Measurements from ENCODE around the gene CENPT.
"Not testable (repeated sequence)": the region's sequence is repeated elsewhere in the genome, so short reads cannot be mapped to it uniquely, and the experiment has no call there.

CENPT gene

DNA sequence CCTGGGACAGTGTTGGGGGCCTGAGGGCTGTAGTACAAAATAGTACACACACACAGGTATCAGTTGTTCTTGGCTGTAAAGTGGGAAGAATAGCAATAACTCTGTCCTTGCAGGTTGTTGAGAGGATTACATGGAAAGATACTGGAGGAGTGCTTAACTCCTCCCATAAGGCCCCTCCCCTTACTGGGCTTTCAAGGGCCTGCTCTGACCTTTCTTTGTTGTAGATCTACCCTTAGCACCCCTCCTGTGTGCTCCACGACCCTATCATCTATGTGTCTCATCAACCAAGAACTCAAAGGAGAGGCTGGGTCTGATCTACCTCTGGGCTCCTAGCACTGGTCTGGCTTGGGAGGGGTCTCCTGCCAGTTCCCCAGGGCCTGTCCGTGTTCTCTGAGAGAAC, 17.1 kb upstream of the CENPT start:
- Histone ChIP-seq H3K4me3 (ENCODE audit: low read depth, low read length) (no peak overlapping the region), H3K27me3 (no peaks in the 10 kb centered on the region), H3K9me3 (no peaks in the 10 kb centered on the region), H3K36me3 (peaks cover 61% of the 10 kb centered on the region), H3K4me1 (no peaks in the 10 kb centered on the region)
- TF ChIP-seq, protein P1, sequence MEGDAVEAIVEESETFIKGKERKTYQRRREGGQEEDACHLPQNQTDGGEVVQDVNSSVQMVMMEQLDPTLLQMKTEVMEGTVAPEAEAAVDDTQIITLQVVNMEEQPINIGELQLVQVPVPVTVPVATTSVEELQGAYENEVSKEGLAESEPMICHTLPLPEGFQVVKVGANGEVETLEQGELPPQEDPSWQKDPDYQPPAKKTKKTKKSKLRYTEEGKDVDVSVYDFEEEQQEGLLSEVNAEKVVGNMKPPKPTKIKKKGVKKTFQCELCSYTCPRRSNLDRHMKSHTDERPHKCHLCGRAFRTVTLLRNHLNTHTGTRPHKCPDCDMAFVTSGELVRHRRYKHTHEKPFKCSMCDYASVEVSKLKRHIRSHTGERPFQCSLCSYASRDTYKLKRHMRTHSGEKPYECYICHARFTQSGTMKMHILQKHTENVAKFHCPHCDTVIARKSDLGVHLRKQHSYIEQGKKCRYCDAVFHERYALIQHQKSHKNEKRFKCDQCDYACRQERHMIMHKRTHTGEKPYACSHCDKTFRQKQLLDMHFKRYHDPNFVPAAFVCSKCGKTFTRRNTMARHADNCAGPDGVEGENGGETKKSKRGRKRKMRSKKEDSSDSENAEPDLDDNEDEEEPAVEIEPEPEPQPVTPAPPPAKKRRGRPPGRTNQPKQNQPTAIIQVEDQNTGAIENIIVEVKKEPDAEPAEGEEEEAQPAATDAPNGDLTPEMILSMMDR (IDR thresholded peaks at IDR 0.05; ENCODE audit: low read depth, low read length): no peak
- no peak for DNase-seq

- not testable (repeated sequence) for H3K4me3 ChIP-seq (ENCODE audit: low read depth, low read length); DNase-seq; H3K27me3 ChIP-seq; H3K9me3 ChIP-seq; H3K4me1 ChIP-seq
- H3K36me3 ChIP-seq: peaks cover 55% of the 10 kb centered on the region
Measured at GRCh38 chr16:67864044-67864443, 16.6 kb upstream of the CENPT start.

DNA sequence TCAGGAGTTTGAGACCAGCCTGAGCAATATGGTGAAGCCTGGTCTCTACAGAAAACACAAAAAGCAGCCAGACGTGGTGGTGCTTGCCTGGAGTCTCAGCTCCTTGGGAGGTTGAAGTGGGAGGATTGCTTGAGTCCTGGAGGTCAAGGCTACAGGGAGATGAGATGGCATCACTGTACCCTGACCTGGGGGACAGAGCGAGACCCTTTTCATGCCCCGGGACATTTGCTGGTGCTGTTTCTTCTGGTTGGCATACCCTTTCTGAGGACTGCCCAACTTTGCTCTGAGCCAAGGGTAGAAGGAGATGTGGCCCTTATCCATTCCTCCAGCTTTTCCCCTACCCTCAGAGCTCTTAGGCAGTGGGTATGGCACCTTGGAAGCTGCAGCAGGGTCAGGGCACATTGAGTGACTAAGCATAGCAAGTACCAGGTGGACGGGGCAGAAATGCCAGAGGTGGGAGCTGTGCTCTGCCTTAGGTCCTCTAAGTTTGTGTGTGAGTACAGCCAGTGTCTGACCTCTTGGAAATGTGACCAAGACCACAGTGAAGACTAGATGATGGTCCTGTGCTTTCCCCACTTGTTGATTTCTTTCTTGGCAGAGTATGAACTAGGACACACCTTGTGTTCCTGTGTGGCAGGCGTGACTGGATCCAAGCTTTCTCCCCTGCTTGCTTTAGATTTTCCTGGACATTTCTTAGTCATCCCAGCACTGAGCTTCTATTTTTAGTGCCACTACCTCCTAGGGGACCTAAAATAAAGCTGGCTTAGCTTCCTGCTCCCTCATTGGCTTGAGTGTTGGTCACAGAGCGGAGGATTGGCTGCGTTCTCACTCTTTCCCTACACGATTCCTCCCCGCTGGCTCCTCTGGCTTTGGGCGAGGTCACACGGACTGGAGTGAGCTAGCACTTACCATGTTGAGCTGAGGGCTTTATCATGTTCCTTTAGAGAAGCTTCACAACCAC, 15.4 kb upstream of the CENPT start:
- TF ChIP-seq, protein P1 (IDR thresholded peaks at IDR 0.05; ENCODE audit: low read depth, low read length): no peak
- no peaks in the 10 kb centered on the region for H3K4me1 ChIP-seq
- peaks cover 48% of the 10 kb centered on the region for H3K36me3 ChIP-seq

DNA sequence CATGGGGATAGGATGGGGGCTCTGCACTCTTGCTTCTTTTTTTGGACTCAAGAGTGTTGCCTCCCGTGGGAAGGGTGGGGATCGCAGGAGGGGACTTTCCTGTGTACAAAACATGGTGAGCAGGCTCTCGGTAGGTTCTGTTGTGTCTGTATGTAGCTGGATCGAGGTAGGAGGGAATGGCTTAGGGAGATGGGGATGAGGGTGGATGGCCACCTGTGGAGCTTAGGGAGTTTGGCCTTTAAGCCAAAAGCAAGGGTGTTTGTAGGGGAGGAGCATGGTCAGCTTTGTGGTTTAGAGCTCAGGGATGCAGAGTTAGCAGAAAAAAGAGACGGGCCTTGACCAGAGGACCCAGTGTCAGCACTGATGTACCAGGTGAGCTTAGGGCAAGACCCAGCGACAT, 14.4 kb upstream of the CENPT start:
- peaks cover 38% of the 10 kb centered on the region for H3K36me3 ChIP-seq
- H3K27me3 ChIP-seq: no peaks in the 10 kb centered on the region
- TF ChIP-seq, protein P1 (IDR thresholded peaks at IDR 0.05; ENCODE audit: low read depth, low read length): no peak
- H3K9me3 ChIP-seq: no peaks in the 10 kb centered on the region
- H3K4me3 ChIP-seq (ENCODE audit: low read depth, low read length): no peak overlapping the region
- DNase-seq: no peak
- H3K4me1 ChIP-seq: no peaks in the 10 kb centered on the region

More for the DNA sequence above, 15.4 kb upstream of the CENPT start:
- DNase-seq: no peak
- Histone ChIP-seq H3K9me3 (no peaks in the 10 kb centered on the region), H3K4me3 (ENCODE audit: low read depth, low read length) (no peak overlapping the region), H3K27me3 (no peaks in the 10 kb centered on the region)

GRCh38 chr16:67860589-67861398, 13.3 kb upstream of the CENPT start:
- TF ChIP-seq, protein P1 (IDR thresholded peaks at IDR 0.05; ENCODE audit: low read depth, low read length): no peak
- Histone ChIP-seq H3K4me1 (no peaks in the 10 kb centered on the region), H3K4me3 (ENCODE audit: low read depth, low read length) (no peak overlapping the region), H3K9me3 (no peaks in the 10 kb centered on the region), H3K36me3 (peaks cover 34% of the 10 kb centered on the region), H3K27me3 (no peaks in the 10 kb centered on the region)
- no peak for DNase-seq

- no peak for DNase-seq
- TF ChIP-seq, protein P1 (IDR thresholded peaks at IDR 0.05; ENCODE audit: low read depth, low read length): no peak
- Histone ChIP-seq H3K9me3 (no peaks in the 10 kb centered on the region), H3K36me3 (peaks cover 30% of the 10 kb centered on the region), H3K4me1 (no peaks in the 10 kb centered on the region), H3K27me3 (no peaks in the 10 kb centered on the region), H3K4me3 (ENCODE audit: low read depth, low read length) (no peak overlapping the region)
Measured at GRCh38 chr16:67858500-67858899, 11.0 kb upstream of the CENPT start.

Measured in BE2C (cell line).